Karpas-422 (cell line): Measurements from ENCODE around the gene RASL12. TPM values are rescaled to one million over a fixed set of nuclear protein-coding genes. Genes with fewer than 3 reads are reported as not detected.
"Not testable (repeated sequence)": the region's sequence is repeated elsewhere in the genome, so short reads cannot be mapped to it uniquely, and the experiment has no call there.

Experiments
- DNase-seq: peaks from one replicate; pipeline ENCODE4 v3.0.0-alpha.2; 2015
- H2AFZ ChIP-seq: fragments of 200-600 bp; sonication (generic); 2 replicates; pipeline ENCODE4 v1.6.1; 2014; ENCODE audit warnings: antibody characterized with exemption, low read length, mixed read lengths
- H3K27ac ChIP-seq: fragments of 200-600 bp; sonication (generic); 2 replicates; pipeline ENCODE4 v1.5.1; 2014; ENCODE audit warnings: mild to moderate bottlenecking, low read length, moderate library complexity
- H3K27me3 ChIP-seq: fragments of 200-600 bp; sonication (generic); 2 replicates; pipeline ENCODE4 v1.6.1; 2014; ENCODE audit warnings: low read length, mixed read lengths
- H3K36me3 ChIP-seq: fragments of 200-600 bp; sonication (generic); 2 replicates; pipeline ENCODE4 v1.6.1; 2014; ENCODE audit warnings: low read length, mixed read lengths; ENCODE audit not compliant: insufficient read depth
- H3K4me1 ChIP-seq: fragments of 200-600 bp; sonication (generic); 2 replicates; pipeline ENCODE4 v1.6.1; 2014; ENCODE audit warnings: mild to moderate bottlenecking, low read length, mixed read lengths
- H3K4me2 ChIP-seq: fragments of 200-600 bp; sonication (generic); 2 replicates; pipeline ENCODE4 v1.6.1; 2014; ENCODE audit warnings: low read length, low read depth, mild to moderate bottlenecking; ENCODE audit not compliant: poor library complexity, severe bottlenecking
- H3K4me3 ChIP-seq: fragments of 200-600 bp; sonication (generic); 2 replicates; pipeline ENCODE4 v1.5.1; 2014; ENCODE audit warnings: mild to moderate bottlenecking, antibody characterized with exemption, low read length, mixed read lengths
- H3K79me2 ChIP-seq: fragments of 200-600 bp; sonication (generic); 2 replicates; pipeline ENCODE4 v1.6.1; 2014; ENCODE audit warnings: mild to moderate bottlenecking, low read length, mixed read lengths
- H3K9ac ChIP-seq: fragments of 200-600 bp; sonication (generic); 2 replicates; pipeline ENCODE4 v1.6.0; 2014; ENCODE audit warnings: low read length
- H3K9me2 ChIP-seq: fragments of 200-600 bp; sonication (generic), shearing (Covaris generic); replicated peaks from 2 replicates; pipeline ENCODE4 v1.6.0; 2014; ENCODE audit warnings: mild to moderate bottlenecking, low read length, moderate library complexity; ENCODE audit not compliant: insufficient read depth
- H3K9me3 ChIP-seq: fragments of 300-700, 200-600 bp; sonication (generic); 2 replicates; pipeline ENCODE4 v1.6.1; 2014; ENCODE audit warnings: low read length, mixed read lengths
- H4K20me1 ChIP-seq: fragments of 200-600 bp; sonication (generic); 2 replicates; pipeline ENCODE4 v1.6.1; 2014; ENCODE audit warnings: mild to moderate bottlenecking, antibody characterized with exemption, low read length, low read depth; ENCODE audit not compliant: insufficient read depth
- total RNA-seq: library from RNA; depleted of rRNA; stranded (reverse); fragments of >200 nt; shearing (Covaris generic); gene quantifications from 2 replicates; pipeline ENCODE4 v1.2.3, GENCODE V29; 2014; ENCODE audit warnings: low replicate concordance

Gene RASL12
- total RNA-seq, 1 experiment from 2014 or later = not detected

DNA sequence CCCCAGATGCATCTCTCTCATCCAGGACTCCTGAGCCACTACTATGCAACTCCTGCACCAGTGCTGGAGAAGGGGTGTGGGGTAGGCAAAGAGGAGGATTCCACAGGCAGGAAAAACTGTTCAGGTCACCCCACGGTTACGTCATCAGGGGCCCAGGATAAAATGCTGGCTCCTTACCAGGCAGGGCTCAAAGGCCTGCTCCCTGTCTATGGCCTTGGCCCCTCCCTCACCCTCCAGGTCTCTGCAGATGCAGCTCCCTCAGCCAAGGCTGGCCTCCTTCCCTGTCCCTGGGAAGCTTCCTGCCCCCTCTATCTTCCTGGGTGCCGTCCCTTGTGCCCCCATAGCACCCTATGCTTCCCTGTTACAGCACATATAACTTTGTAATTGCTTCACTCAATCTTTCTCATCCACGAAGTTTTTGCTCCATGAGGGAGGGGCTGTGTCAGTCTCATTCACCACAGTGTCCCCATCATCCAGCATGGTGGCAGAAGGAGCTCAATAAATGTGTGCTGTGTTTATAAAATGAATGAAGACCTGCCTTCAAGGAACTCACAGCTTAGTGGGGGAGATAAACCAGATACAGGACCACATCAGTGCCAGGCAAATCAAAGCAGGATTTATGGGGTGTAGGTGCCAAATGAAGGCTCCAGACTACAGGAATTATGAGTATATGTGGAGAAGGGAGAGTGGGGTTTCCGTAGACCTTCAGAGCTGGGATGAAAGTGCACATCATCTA, 27.4 kb upstream of the RASL12 start:
- no peak overlapping the region for H2AFZ ChIP-seq
- H3K9me2 ChIP-seq = no peaks in the 10 kb centered on the region
- H4K20me1 ChIP-seq = no peaks in the 10 kb centered on the region
- peaks cover 3% of the 10 kb centered on the region for H3K36me3 ChIP-seq
- no peaks in the 10 kb centered on the region for H3K79me2 ChIP-seq
- no peaks in the 10 kb centered on the region for H3K4me1 ChIP-seq
- H3K27me3 ChIP-seq = no peaks in the 10 kb centered on the region
- H3K9ac ChIP-seq = no peak overlapping the region
- no peak overlapping the region for H3K27ac ChIP-seq
- H3K4me2 ChIP-seq = no peak overlapping the region
- H3K9me3 ChIP-seq = no peaks in the 10 kb centered on the region
- H3K4me3 ChIP-seq = no peak overlapping the region
- no peak for DNase-seq

GRCh38 chr15:65094294-65094995, 26.7 kb upstream of the RASL12 start:
- no peak for DNase-seq
- H3K4me1 ChIP-seq = no peaks in the 10 kb centered on the region
- no peaks in the 10 kb centered on the region for H3K9me2 ChIP-seq
- H2AFZ ChIP-seq = no peak overlapping the region
- no peaks in the 10 kb centered on the region for H3K9me3 ChIP-seq
- no peak overlapping the region for H3K4me2 ChIP-seq
- H3K27me3 ChIP-seq = no peaks in the 10 kb centered on the region
- H3K9ac ChIP-seq = no peak overlapping the region
- no peaks in the 10 kb centered on the region for H3K79me2 ChIP-seq
- H3K4me3 ChIP-seq = no peak overlapping the region
- no peak overlapping the region for H3K27ac ChIP-seq
- no peaks in the 10 kb centered on the region for H4K20me1 ChIP-seq
- H3K36me3 ChIP-seq = peaks cover 1% of the 10 kb centered on the region

DNA sequence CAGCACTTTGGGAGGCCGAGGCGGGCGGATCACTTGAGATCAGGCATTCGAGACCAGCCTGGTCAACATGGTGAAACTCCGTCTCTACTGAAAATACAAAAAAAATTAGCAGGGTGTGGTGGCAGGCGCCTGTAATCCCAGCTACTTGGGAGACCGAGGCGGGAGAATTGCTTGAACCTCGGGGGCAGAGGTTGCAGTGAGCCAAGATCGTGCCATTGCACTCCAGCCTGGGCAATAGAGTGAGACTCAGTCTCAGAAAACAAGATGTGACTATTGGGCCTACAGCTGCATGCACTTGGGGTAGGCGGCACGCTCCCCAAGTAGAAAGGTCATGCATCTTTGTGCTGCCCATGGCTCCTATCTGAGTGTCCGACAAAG, 26.0 kb upstream of the RASL12 start:
- H3K4me2 ChIP-seq, H3K4me3 ChIP-seq, H3K27me3 ChIP-seq, H3K9ac ChIP-seq, H3K9me2 ChIP-seq, H3K27ac ChIP-seq, H3K4me1 ChIP-seq, H3K79me2 ChIP-seq, H4K20me1 ChIP-seq, H3K9me3 ChIP-seq, DNase-seq, H2AFZ ChIP-seq, H3K36me3 ChIP-seq: not testable (repeated sequence)

DNA sequence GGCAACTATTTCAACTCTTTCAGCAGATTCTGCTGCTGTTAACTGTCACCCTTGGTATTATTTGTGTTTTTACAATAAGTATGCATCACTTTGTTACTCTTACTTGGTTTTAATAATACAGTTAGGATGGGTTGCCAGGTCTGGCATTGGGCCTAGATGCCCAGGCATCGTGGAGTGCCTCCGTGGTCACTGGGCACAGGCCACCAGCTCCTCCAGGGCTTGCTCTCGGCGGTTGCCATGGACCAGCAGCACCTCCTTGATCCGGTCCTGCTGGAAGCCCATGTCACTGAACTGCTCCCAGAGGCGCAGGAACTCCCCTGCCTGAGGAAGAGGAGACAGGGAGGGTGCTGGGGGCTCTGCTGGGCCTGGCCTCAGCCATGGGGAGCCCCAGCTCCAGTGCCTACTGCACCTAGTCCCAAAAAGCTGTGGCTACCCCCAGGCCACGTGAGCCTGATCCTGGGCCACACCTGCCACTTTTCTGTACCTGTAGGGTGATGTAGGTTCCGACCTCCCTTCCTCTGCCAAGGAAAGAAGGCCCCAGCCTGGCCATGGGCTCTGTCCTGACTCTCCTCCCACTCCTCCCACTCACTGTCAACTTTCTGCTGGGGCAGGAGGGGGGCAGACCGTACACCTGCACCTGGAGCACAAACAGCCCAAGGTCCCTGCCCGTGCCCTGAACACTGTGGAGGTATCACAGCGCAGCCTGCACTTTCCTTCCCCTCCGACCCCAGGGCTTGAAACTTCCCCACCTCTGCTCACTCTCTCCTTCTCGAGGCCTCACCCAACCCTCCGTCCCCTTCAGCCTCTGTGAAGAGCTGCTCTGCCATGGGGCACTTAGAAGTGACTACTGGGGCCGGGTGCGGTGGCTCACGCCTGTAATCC, 25.4 kb upstream of the RASL12 start:
- Histone ChIP-seq H3K9ac (no peak overlapping the region), H3K4me3 (no peak overlapping the region), H3K4me2 (no peak overlapping the region), H3K9me2 (no peaks in the 10 kb centered on the region), H3K79me2 (no peaks in the 10 kb centered on the region), H3K4me1 (no peaks in the 10 kb centered on the region), H3K27me3 (no peaks in the 10 kb centered on the region), H3K27ac (no peak overlapping the region), H3K9me3 (no peaks in the 10 kb centered on the region), H4K20me1 (no peaks in the 10 kb centered on the region), H3K36me3 (no peaks in the 10 kb centered on the region), H2AFZ (no peak overlapping the region)
- DNase-seq = no peak

DNA sequence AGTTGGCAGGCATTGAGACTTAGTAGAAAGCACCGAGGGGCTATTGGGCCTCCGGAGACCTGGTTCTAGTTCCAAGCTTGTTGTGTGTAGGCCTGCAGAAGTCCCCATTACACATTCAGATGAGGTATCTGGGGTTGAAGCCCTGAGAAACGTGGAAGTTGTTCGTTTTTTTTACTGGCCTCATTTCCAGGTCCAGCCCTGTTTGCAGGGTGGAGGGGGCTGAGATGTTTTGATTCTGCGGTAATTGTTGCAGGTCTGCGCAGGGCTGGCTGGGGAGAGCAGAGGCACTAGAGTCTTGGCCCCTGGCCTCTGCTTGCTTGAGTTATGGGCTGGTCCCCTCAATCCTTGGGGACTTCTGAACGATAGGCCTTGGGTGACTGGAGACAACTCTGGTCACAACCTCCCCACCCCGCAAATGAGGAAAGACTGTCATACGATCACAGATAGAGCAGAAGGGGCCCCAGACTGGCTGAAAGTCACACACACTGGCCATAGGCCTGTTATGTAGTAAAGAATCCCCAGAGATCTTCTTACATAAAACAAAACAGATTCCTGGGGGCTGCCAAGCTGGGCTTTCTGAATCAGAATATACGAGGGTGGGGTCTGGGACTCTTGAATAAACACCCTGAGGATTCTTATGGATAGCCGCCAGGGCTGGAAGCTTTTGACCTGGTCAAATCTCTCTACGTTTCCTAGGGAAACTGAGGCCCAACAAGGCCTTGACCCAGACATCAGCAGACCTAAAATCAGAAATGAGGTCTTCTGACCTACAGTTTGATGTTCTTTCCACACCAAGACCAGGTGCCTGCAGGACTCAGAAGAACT, 24.4 kb upstream of the RASL12 start:
- DNase-seq = no peak
- H2AFZ ChIP-seq = no peak overlapping the region
- H3K27me3 ChIP-seq = no peaks in the 10 kb centered on the region
- no peaks in the 10 kb centered on the region for H3K9me2 ChIP-seq
- no peak overlapping the region for H3K4me3 ChIP-seq
- no peaks in the 10 kb centered on the region for H3K36me3 ChIP-seq
- H3K27ac ChIP-seq = no peak overlapping the region
- no peak overlapping the region for H3K4me2 ChIP-seq
- no peaks in the 10 kb centered on the region for H3K79me2 ChIP-seq
- H3K4me1 ChIP-seq = no peaks in the 10 kb centered on the region
- H4K20me1 ChIP-seq = no peaks in the 10 kb centered on the region
- H3K9ac ChIP-seq = no peak overlapping the region
- H3K9me3 ChIP-seq = no peaks in the 10 kb centered on the region

DNA sequence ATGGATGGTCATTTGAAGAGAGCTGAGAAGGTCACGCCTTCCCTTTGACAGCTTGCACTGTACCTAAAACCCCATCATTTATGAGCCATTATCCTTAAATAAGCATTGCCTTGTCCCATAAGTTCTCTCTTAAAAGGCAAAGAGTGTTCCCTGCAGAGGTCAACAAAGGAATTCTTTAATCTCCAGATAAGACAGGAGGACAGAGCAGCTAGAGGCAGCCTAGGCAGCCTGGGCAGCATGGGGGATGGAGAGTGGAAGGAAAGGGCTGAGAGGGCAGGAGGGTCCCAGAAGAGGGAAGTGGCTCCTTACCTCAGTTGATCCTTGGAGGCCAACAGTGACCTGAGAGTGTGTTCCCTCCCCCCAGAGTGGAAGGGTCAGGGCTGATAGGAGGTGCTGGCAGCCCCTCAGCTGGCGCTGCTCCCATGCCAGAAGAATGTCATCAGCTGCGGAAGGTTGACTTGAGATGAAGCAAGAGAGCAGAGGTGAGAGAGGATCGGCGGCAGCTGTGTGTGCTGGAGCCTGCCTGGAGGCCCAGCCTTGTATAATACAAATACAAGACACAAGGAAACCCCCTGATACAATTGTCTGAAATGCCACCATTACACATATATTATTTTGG, 21.5 kb upstream of the RASL12 start:
- no peaks in the 10 kb centered on the region for H3K79me2 ChIP-seq
- H3K9me3 ChIP-seq = no peaks in the 10 kb centered on the region
- H3K27ac ChIP-seq = no peak overlapping the region
- no peak overlapping the region for H2AFZ ChIP-seq
- H3K4me1 ChIP-seq = no peaks in the 10 kb centered on the region
- H3K4me3 ChIP-seq = no peak overlapping the region
- H3K27me3 ChIP-seq = no peaks in the 10 kb centered on the region
- H3K9me2 ChIP-seq = no peaks in the 10 kb centered on the region
- H4K20me1 ChIP-seq = no peaks in the 10 kb centered on the region
- DNase-seq = no peak
- H3K4me2 ChIP-seq = no peak overlapping the region
- no peaks in the 10 kb centered on the region for H3K36me3 ChIP-seq
- no peak overlapping the region for H3K9ac ChIP-seq

- no peaks in the 10 kb centered on the region for H3K27me3 ChIP-seq
- no peak overlapping the region for H3K9ac ChIP-seq
- no peak for DNase-seq
- no peaks in the 10 kb centered on the region for H3K4me1 ChIP-seq
- no peaks in the 10 kb centered on the region for H3K9me3 ChIP-seq
- no peak overlapping the region for H2AFZ ChIP-seq
- no peaks in the 10 kb centered on the region for H3K9me2 ChIP-seq
- no peak overlapping the region for H3K27ac ChIP-seq
- H3K4me2 ChIP-seq = no peak overlapping the region
- H4K20me1 ChIP-seq = no peaks in the 10 kb centered on the region
- H3K79me2 ChIP-seq = no peaks in the 10 kb centered on the region
- no peak overlapping the region for H3K4me3 ChIP-seq
- H3K36me3 ChIP-seq = no peaks in the 10 kb centered on the region
Measured at GRCh38 chr15:65088643-65089021, 20.8 kb upstream of the RASL12 start.
